OCI-LY1 (cell line): ENCODE measurements around the gene ERGIC1.
"Not testable (repeated sequence)": the region's sequence is repeated elsewhere in the genome, so short reads cannot be mapped to it uniquely, and the experiment has no call there.

Source experiments
- H2AFZ ChIP-seq: fragments of 200-600 bp; sonication (generic), shearing (Covaris generic); 2 replicates; pipeline ENCODE4 v1.6.0; 2014; ENCODE audit warnings: antibody characterized with exemption, mild to moderate bottlenecking, low read length
- H3F3A ChIP-seq: fragments of 200-600 bp; sonication (generic), shearing (Covaris generic); 2 replicates; pipeline ENCODE4 v1.6.0; 2014; ENCODE audit warnings: mild to moderate bottlenecking, antibody characterized with exemption, low read length, moderate library complexity; ENCODE audit not compliant: insufficient read depth
- H3K27ac ChIP-seq: fragments of 200-600 bp; sonication (generic); 2 replicates; pipeline ENCODE4 v1.5.1; 2014; ENCODE audit warnings: low read length, mixed run types, mild to moderate bottlenecking, low read depth; ENCODE audit not compliant: poor library complexity, severe bottlenecking
- H3K27me3 ChIP-seq: fragments of 200-600 bp; sonication (generic); 2 replicates; pipeline ENCODE4 v1.6.0; 2014; ENCODE audit warnings: antibody characterized with exemption, mild to moderate bottlenecking, low read length, moderate library complexity; ENCODE audit not compliant: insufficient read depth
- H3K36me3 ChIP-seq: fragments of 200-600 bp; sonication (generic); 2 replicates; pipeline ENCODE4 v1.6.1; 2014; ENCODE audit warnings: mild to moderate bottlenecking, antibody characterized with exemption, low read length, moderate library complexity, mixed read lengths; ENCODE audit not compliant: insufficient read depth
- H3K4me1 ChIP-seq: fragments of 200-600 bp; sonication (generic); 2 replicates; pipeline ENCODE4 v1.5.1; 2014; ENCODE audit warnings: mild to moderate bottlenecking, low read length, moderate library complexity; ENCODE audit not compliant: insufficient read depth, severe bottlenecking
- H3K4me2 ChIP-seq: fragments of 200-600 bp; sonication (generic), shearing (Covaris generic); 2 replicates; pipeline ENCODE4 v1.6.1; 2014; ENCODE audit warnings: low read length
- H3K4me3 ChIP-seq: fragments of 200-600 bp; sonication (generic); 2 replicates; pipeline ENCODE4 v1.5.1; 2014; ENCODE audit warnings: low read length, low read depth, mild to moderate bottlenecking, mixed read lengths; ENCODE audit not compliant: poor library complexity, severe bottlenecking
- H3K79me2 ChIP-seq: fragments of 200-600 bp; shearing (Covaris generic); 2 replicates; pipeline ENCODE4 v1.6.1; 2016; ENCODE audit warnings: mixed run types, low read length, mixed read lengths; ENCODE audit not compliant: insufficient read depth
- H3K9ac ChIP-seq: fragments of 200-600 bp; sonication (generic), shearing (Covaris generic); 2 replicates; pipeline ENCODE4 v1.6.1; 2014; ENCODE audit warnings: mild to moderate bottlenecking, low read length, mixed read lengths
- H3K9me2 ChIP-seq: fragments of 200-600 bp; sonication (generic), shearing (Covaris generic); 2 replicates; pipeline ENCODE4 v1.6.1; 2014; ENCODE audit warnings: low read depth, mild to moderate bottlenecking, low read length, mixed read lengths
- H3K9me3 ChIP-seq: fragments of 200-600 bp; shearing (Covaris generic); 2 replicates; pipeline ENCODE4 v1.6.1; 2014; ENCODE audit warnings: low read length, mixed read lengths
- H4K20me1 ChIP-seq: fragments of 200-600 bp; sonication (generic), shearing (Covaris generic); 2 replicates; pipeline ENCODE4 v1.6.0; 2016; ENCODE audit warnings: mild to moderate bottlenecking, low read length; ENCODE audit not compliant: insufficient read depth
- EZH2 ChIP-seq: fragments of 200-600 bp; sonication (generic), shearing (Covaris generic); IDR thresholded peaks from 2 replicates; pipeline ENCODE4 v1.8.0; 2017; ENCODE audit warnings: borderline replicate concordance, mixed run types, mild to moderate bottlenecking, antibody characterized with exemption, low read length, moderate library complexity, mixed read lengths
- TF ChIP-seq, protein P1 (sequence below): fragments of 200-600 bp; sonication (generic), shearing (Covaris generic); IDR thresholded peaks from 2 replicates; pipeline ENCODE4 v1.5.1; 2017; ENCODE audit warnings: mild to moderate bottlenecking, antibody characterized with exemption, low read length, moderate library complexity, mixed read lengths

The ERGIC1 gene

DNA sequence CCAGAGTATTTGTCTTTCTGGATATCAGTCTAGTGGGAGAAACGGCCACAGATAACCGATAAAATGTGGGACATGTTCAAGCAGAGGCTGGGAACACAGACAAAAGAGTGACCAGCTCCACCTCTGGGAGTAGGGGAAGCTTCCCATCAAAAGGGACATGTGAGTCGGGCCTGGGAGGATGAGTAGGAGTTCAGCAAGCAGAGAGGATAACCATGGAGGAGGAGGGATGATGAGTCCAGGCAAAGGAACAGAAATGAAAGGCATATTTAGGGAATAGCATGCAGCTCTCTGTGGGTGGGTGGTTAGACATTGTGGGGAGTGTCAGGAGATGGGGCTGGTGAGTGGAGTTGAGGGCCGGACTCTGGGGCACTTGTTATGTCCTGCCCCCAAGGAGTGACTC lies 61.5 kb downstream of the ERGIC1 start:
- Histone ChIP-seq H4K20me1 (no peaks in the 10 kb centered on the region), H3F3A (no peaks in the 10 kb centered on the region), H3K79me2 (no peaks in the 10 kb centered on the region), H3K9me2 (no peaks in the 10 kb centered on the region), H3K4me2 (no peak overlapping the region), H3K9ac (no peak overlapping the region), H2AFZ (no peak overlapping the region), H3K27ac (no peak overlapping the region), H3K27me3 (no peaks in the 10 kb centered on the region), H3K4me3 (no peak overlapping the region), H3K36me3 (peaks cover 41% of the 10 kb centered on the region), H3K9me3 (no peaks in the 10 kb centered on the region), H3K4me1 (no peaks in the 10 kb centered on the region)
- TF ChIP-seq EZH2, result no peak
- TF ChIP-seq, protein P1, sequence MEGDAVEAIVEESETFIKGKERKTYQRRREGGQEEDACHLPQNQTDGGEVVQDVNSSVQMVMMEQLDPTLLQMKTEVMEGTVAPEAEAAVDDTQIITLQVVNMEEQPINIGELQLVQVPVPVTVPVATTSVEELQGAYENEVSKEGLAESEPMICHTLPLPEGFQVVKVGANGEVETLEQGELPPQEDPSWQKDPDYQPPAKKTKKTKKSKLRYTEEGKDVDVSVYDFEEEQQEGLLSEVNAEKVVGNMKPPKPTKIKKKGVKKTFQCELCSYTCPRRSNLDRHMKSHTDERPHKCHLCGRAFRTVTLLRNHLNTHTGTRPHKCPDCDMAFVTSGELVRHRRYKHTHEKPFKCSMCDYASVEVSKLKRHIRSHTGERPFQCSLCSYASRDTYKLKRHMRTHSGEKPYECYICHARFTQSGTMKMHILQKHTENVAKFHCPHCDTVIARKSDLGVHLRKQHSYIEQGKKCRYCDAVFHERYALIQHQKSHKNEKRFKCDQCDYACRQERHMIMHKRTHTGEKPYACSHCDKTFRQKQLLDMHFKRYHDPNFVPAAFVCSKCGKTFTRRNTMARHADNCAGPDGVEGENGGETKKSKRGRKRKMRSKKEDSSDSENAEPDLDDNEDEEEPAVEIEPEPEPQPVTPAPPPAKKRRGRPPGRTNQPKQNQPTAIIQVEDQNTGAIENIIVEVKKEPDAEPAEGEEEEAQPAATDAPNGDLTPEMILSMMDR, result no peak

DNA sequence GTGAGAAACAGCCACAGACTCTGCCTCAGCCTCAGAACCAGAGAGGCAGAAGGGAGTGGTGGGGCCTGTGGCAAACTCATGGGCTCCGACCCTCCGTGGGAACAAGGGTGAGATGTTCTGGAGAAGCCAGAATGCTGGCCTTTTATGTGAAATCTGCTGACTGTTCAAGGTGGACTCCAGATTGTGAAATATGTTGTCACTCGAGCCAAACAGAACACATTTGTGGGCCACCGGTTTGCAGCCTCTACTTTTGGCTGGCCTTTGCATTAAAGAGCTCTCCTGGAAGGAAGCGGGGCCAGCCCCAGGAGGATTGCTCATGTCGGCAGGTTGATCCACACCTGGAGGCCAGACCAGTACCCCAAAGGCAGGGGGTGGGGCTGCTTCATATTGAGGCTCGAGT lies 62.4 kb downstream of the ERGIC1 start:
- Histone ChIP-seq H3K9ac (no peak overlapping the region), H3K79me2 (no peaks in the 10 kb centered on the region), H2AFZ (no peak overlapping the region), H3K27ac (no peak overlapping the region), H3K4me3 (no peak overlapping the region), H3K4me1 (no peaks in the 10 kb centered on the region), H3K9me3 (no peaks in the 10 kb centered on the region), H3K27me3 (no peaks in the 10 kb centered on the region), H3K4me2 (no peak overlapping the region), H3F3A (no peaks in the 10 kb centered on the region), H3K9me2 (no peaks in the 10 kb centered on the region), H3K36me3 (peaks cover 41% of the 10 kb centered on the region), H4K20me1 (no peaks in the 10 kb centered on the region)
- no peak for TF ChIP-seq EZH2
- TF ChIP-seq, protein P1, result no peak

GRCh38 chr5:172897067-172897466 lies 63.0 kb downstream of the ERGIC1 start:
- H3K9me2 ChIP-seq, H3K27ac ChIP-seq, H3K9ac ChIP-seq, H3K4me3 ChIP-seq, H4K20me1 ChIP-seq, H3K79me2 ChIP-seq, H3K9me3 ChIP-seq, H3K4me2 ChIP-seq, H2AFZ ChIP-seq, H3K4me1 ChIP-seq, H3F3A ChIP-seq, H3K27me3 ChIP-seq: not testable (repeated sequence)
- H3K36me3 ChIP-seq, result peaks cover 41% of the 10 kb centered on the region

- no peak overlapping the region for H3K4me2 ChIP-seq
- H3K79me2 ChIP-seq, result no peaks in the 10 kb centered on the region
- H3K9ac ChIP-seq, result no peak overlapping the region
- no peak overlapping the region for H3K4me3 ChIP-seq
- no peaks in the 10 kb centered on the region for H3K9me3 ChIP-seq
- H2AFZ ChIP-seq, result no peak overlapping the region
- peaks cover 38% of the 10 kb centered on the region for H3K36me3 ChIP-seq
- no peaks in the 10 kb centered on the region for H3K9me2 ChIP-seq
- H3K27ac ChIP-seq, result no peak overlapping the region
- no peaks in the 10 kb centered on the region for H3K27me3 ChIP-seq
- no peaks in the 10 kb centered on the region for H4K20me1 ChIP-seq
- H3F3A ChIP-seq, result no peaks in the 10 kb centered on the region
- no peaks in the 10 kb centered on the region for H3K4me1 ChIP-seq
- no peak for TF ChIP-seq EZH2
- TF ChIP-seq, protein P1, result no peak
These were observed 63.6 kb downstream of the ERGIC1 start for GRCh38 chr5:172897481-172898217.
